SU-DHL-6 (cell line): ENCODE measurements around the gene ABCC8.

Source experiments
- H2AFZ ChIP-seq: fragments of 200-600 bp; sonication (generic); 2 replicates; pipeline ENCODE4 v1.6.1; 2014; ENCODE audit warnings: low read depth, mild to moderate bottlenecking, moderate library complexity, mixed read lengths, antibody characterized with exemption, low read length; ENCODE audit not compliant: severe bottlenecking
- H3F3A ChIP-seq: fragments of 200-600 bp; shearing (Covaris generic); 2 replicates; pipeline ENCODE4 v1.6.0; 2016; ENCODE audit warnings: antibody characterized with exemption, mild to moderate bottlenecking; ENCODE audit not compliant: insufficient read depth
- H3K27ac ChIP-seq: fragments of 200-600 bp; sonication (generic); 2 replicates; pipeline ENCODE4 v1.5.1; 2016; ENCODE audit warnings: low read depth, mild to moderate bottlenecking, low read length, moderate library complexity, mixed read lengths
- H3K27me3 ChIP-seq: fragments of 200-600 bp; sonication (generic), shearing (Covaris generic); 2 replicates; pipeline ENCODE4 v1.6.0; 2014; ENCODE audit warnings: mild to moderate bottlenecking, low read length
- H3K36me3 ChIP-seq: fragments of 200-600 bp; sonication (generic); 2 replicates; pipeline ENCODE4 v1.6.1; 2014; ENCODE audit warnings: mild to moderate bottlenecking, low read length, mixed read lengths
- H3K4me2 ChIP-seq: fragments of 300-600, 200-600 bp; shearing (Covaris generic), sonication (generic); 2 replicates; pipeline ENCODE4 v1.6.0; 2014; ENCODE audit warnings: low read length, low read depth, mild to moderate bottlenecking; ENCODE audit not compliant: poor library complexity, severe bottlenecking
- H3K4me3 ChIP-seq: fragments of 200-600 bp; sonication (generic); 2 replicates; pipeline ENCODE4 v1.5.1; 2014; ENCODE audit warnings: antibody characterized with exemption, low read length, mild to moderate bottlenecking, mixed read lengths; ENCODE audit not compliant: insufficient read depth, poor library complexity, severe bottlenecking
- H3K79me2 ChIP-seq: fragments of 200-600 bp; sonication (generic); 2 replicates; pipeline ENCODE4 v1.6.1; 2014; ENCODE audit warnings: mild to moderate bottlenecking, low read length, moderate library complexity; ENCODE audit not compliant: insufficient read depth
- H3K9ac ChIP-seq: fragments of 200-600 bp; sonication (generic); 2 replicates; pipeline ENCODE4 v1.7.0; 2014; ENCODE audit warnings: mild to moderate bottlenecking, low read length
- H3K9me2 ChIP-seq: fragments of 200-600 bp; sonication (generic); replicated peaks from 2 replicates; pipeline ENCODE4 v1.6.1; 2014; ENCODE audit warnings: low read length; ENCODE audit not compliant: insufficient read depth
- H3K9me3 ChIP-seq: fragments of 200-600 bp; sonication (generic); 2 replicates; pipeline ENCODE4 v1.6.1; 2014; ENCODE audit warnings: low read length, mixed read lengths; ENCODE audit not compliant: insufficient read depth
- H4K20me1 ChIP-seq: fragments of 200-600 bp; sonication (generic); 2 replicates; pipeline ENCODE4 v1.6.1; 2014; ENCODE audit warnings: low read depth, mild to moderate bottlenecking, antibody characterized with exemption, low read length, moderate library complexity, mixed read lengths
- EZH2phosphoT487 ChIP-seq: fragments of 200-600 bp; sonication (generic), shearing (Covaris generic); conservative IDR thresholded peaks from 2 replicates; pipeline ENCODE4 v1.6.1; 2018; ENCODE audit warnings: mild to moderate bottlenecking, antibody characterized with exemption, low read length, moderate library complexity, mixed read lengths
- TF ChIP-seq, protein P1 (sequence below): fragments of 200-600 bp; sonication (generic); IDR thresholded peaks from one replicate; pipeline ENCODE4 v1.5.1; 2017; ENCODE audit warnings: antibody characterized with exemption, mild to moderate bottlenecking, low read length, moderate library complexity; ENCODE audit not compliant: insufficient read depth, poor library complexity, severe bottlenecking

Gene ABCC8

GRCh38 chr11:17402486-17402885, 74.2 kb downstream of the ABCC8 start:
- Histone ChIP-seq H3K4me2 (no peak overlapping the region), H3K79me2 (no peaks in the 10 kb centered on the region), H3K9me2 (no peaks in the 10 kb centered on the region), H3K9me3 (no peaks in the 10 kb centered on the region), H3F3A (no peaks in the 10 kb centered on the region), H4K20me1 (no peaks in the 10 kb centered on the region), H3K9ac (no peak overlapping the region), H2AFZ (no peak overlapping the region), H3K4me3 (no peak overlapping the region), H3K27ac (no peak overlapping the region), H3K36me3 (no peaks in the 10 kb centered on the region), H3K27me3 (no peaks in the 10 kb centered on the region)
- no peak for TF ChIP-seq EZH2phosphoT487
- TF ChIP-seq, protein P1, sequence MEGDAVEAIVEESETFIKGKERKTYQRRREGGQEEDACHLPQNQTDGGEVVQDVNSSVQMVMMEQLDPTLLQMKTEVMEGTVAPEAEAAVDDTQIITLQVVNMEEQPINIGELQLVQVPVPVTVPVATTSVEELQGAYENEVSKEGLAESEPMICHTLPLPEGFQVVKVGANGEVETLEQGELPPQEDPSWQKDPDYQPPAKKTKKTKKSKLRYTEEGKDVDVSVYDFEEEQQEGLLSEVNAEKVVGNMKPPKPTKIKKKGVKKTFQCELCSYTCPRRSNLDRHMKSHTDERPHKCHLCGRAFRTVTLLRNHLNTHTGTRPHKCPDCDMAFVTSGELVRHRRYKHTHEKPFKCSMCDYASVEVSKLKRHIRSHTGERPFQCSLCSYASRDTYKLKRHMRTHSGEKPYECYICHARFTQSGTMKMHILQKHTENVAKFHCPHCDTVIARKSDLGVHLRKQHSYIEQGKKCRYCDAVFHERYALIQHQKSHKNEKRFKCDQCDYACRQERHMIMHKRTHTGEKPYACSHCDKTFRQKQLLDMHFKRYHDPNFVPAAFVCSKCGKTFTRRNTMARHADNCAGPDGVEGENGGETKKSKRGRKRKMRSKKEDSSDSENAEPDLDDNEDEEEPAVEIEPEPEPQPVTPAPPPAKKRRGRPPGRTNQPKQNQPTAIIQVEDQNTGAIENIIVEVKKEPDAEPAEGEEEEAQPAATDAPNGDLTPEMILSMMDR, result no peak

- Histone ChIP-seq H4K20me1 (no peaks in the 10 kb centered on the region), H3K9me2 (no peaks in the 10 kb centered on the region), H3K27ac (no peak overlapping the region), H3K27me3 (no peaks in the 10 kb centered on the region), H3K36me3 (no peaks in the 10 kb centered on the region), H3K9me3 (no peaks in the 10 kb centered on the region), H3F3A (no peaks in the 10 kb centered on the region), H3K9ac (no peak overlapping the region), H3K79me2 (no peaks in the 10 kb centered on the region), H3K4me2 (no peak overlapping the region), H2AFZ (no peak overlapping the region), H3K4me3 (no peak overlapping the region)
- TF ChIP-seq, protein P1, result no peak
- no peak for TF ChIP-seq EZH2phosphoT487
Observed at GRCh38 chr11:17401841-17402240, 74.8 kb downstream of the ABCC8 start.

DNA sequence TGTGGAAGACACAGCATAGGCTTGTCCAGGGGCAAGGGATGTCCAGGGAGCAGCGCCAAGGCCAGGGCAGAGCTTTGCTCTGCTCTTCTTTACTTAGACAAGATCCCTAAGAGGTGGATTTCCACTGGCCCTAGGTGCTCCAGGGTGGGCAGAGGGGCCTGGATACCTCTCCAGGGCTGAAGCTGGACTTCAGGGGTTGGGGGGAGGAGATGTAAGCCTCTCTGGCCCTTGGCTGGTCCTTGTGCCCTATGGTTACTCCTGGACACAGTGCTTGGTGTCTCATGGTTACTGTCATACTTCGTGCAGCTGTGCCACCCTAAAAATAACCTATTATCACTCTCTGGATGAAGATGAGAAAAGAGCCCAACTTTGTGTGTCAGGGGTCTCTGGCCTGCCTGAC, 75.3 kb downstream of the ABCC8 start:
- Histone ChIP-seq H3K27ac (no peak overlapping the region), H3K79me2 (no peaks in the 10 kb centered on the region), H3K36me3 (no peaks in the 10 kb centered on the region), H4K20me1 (no peaks in the 10 kb centered on the region), H3F3A (no peaks in the 10 kb centered on the region), H3K9ac (no peak overlapping the region), H3K9me2 (no peaks in the 10 kb centered on the region), H3K4me2 (no peak overlapping the region), H3K4me3 (no peak overlapping the region), H3K9me3 (no peaks in the 10 kb centered on the region), H3K27me3 (no peaks in the 10 kb centered on the region), H2AFZ (no peak overlapping the region)
- TF ChIP-seq, protein P1, result no peak
- TF ChIP-seq EZH2phosphoT487, result no peak
